ENCODE data around the gene RASGEF1B. TPM values are rescaled to one million over a fixed set of nuclear protein-coding genes. Genes with fewer than 3 reads are reported as not detected.

RASGEF1B gene
- total and polyA plus RNA-seq, 2 experiments from 2014 or later, result 2.9 to 4.6 TPM

GRCh38 chr4:81504112-81505003 lies 32.7 kb upstream of the RASGEF1B start:
- no peaks in the 10 kb centered on the region for H3K27me3 ChIP-seq
- H3K9me3 ChIP-seq (ENCODE audit: low read depth), result no peaks in the 10 kb centered on the region
- no peak overlapping the region for H3K27ac ChIP-seq
- H3K36me3 ChIP-seq, result no peaks in the 10 kb centered on the region
- DNase-seq (ENCODE audit: low read depth in 1 of 2, low spot score in 1 of 2), result no peak
- peaks cover 7% of the 10 kb centered on the region for H3K4me1 ChIP-seq (ENCODE audit: low read depth)
- TF ChIP-seq CTCF (IDR thresholded peaks at IDR 0.05; ENCODE audit: low read depth, low read length), result no peak
- no peak overlapping the region for H3K4me3 ChIP-seq

- H3K4me1 ChIP-seq (ENCODE audit: low read depth), result peaks cover 15% of the 10 kb centered on the region
- no peak for DNase-seq (ENCODE audit: low read depth in 1 of 2, low spot score in 1 of 2)
Measured at GRCh38 chr4:81503586-81503985, 31.9 kb upstream of the RASGEF1B start.

GRCh38 chr4:81502564-81502963 lies 30.9 kb upstream of the RASGEF1B start:
- DNase-seq (ENCODE audit: low read depth in 1 of 2, low spot score in 1 of 2), result no peak
- Histone ChIP-seq H3K36me3 (no peaks in the 10 kb centered on the region), H3K9me3 (ENCODE audit: low read depth) (no peaks in the 10 kb centered on the region), H3K4me1 (ENCODE audit: low read depth) (peaks cover 17% of the 10 kb centered on the region), H3K4me3 (no peak overlapping the region), H3K27me3 (no peaks in the 10 kb centered on the region), H3K27ac (no peak overlapping the region)
- no peak for TF ChIP-seq CTCF (IDR thresholded peaks at IDR 0.05; ENCODE audit: low read depth, low read length)

More at GRCh38 chr4:81503586-81503985, 31.9 kb upstream of the RASGEF1B start:
- Histone ChIP-seq H3K4me3 (no peak overlapping the region), H3K36me3 (no peaks in the 10 kb centered on the region), H3K9me3 (ENCODE audit: low read depth) (no peaks in the 10 kb centered on the region), H3K27me3 (no peaks in the 10 kb centered on the region), H3K27ac (no peak overlapping the region)
- no peak for TF ChIP-seq CTCF (IDR thresholded peaks at IDR 0.05; ENCODE audit: low read depth, low read length)

GRCh38 chr4:81499840-81500239 lies 28.1 kb upstream of the RASGEF1B start:
- TF ChIP-seq CTCF (IDR thresholded peaks at IDR 0.05; ENCODE audit: low read depth, low read length), result no peak
- Histone ChIP-seq H3K4me3 (no peak overlapping the region), H3K27ac (no peak overlapping the region), H3K4me1 (ENCODE audit: low read depth) (peaks cover 17% of the 10 kb centered on the region), H3K36me3 (no peaks in the 10 kb centered on the region), H3K9me3 (ENCODE audit: low read depth) (no peaks in the 10 kb centered on the region), H3K27me3 (no peaks in the 10 kb centered on the region)
- DNase-seq (ENCODE audit: low read depth in 1 of 2, low spot score in 1 of 2), result no peak

- Histone ChIP-seq H3K27ac (no peak overlapping the region), H3K9me3 (ENCODE audit: low read depth) (no peaks in the 10 kb centered on the region)
- TF ChIP-seq CTCF (IDR thresholded peaks at IDR 0.05; ENCODE audit: low read depth, low read length), result no peak
Measured at GRCh38 chr4:81498551-81499099, 26.9 kb upstream of the RASGEF1B start.

More at GRCh38 chr4:81498551-81499099, 26.9 kb upstream of the RASGEF1B start:
- no peaks in the 10 kb centered on the region for H3K27me3 ChIP-seq
- no peaks in the 10 kb centered on the region for H3K36me3 ChIP-seq
- DNase-seq (ENCODE audit: low read depth in 1 of 2, low spot score in 1 of 2), result no peak
- H3K4me3 ChIP-seq, result no peak overlapping the region
- peaks cover 17% of the 10 kb centered on the region for H3K4me1 ChIP-seq (ENCODE audit: low read depth)

Data from cardiac muscle cell (in vitro differentiated cells and primary cell).